RPMI7951 (cell line): ENCODE measurements around the gene GRIA3. TPM values are rescaled to one million over a fixed set of nuclear protein-coding genes. Genes with fewer than 3 reads are reported as not detected.
A peak's percentile ranks its signal among the peaks of the same experiment; 100 is the strongest.
"Not testable (repeated sequence)": the region's sequence is repeated elsewhere in the genome, so short reads cannot be mapped to it uniquely, and the experiment has no call there.

Experiments
- DNase-seq: peaks from one replicate; pipeline ENCODE4 v3.0.0-alpha.2; 2012; ENCODE audit warnings: low read depth
- total RNA-seq: library from RNA; depleted of rRNA; stranded (reverse); fragments of >200 nt; shearing (Covaris generic); gene quantifications from 2 replicates; pipeline ENCODE4 v1.2.3, GENCODE V29; 2014

Gene GRIA3
- total RNA-seq, 1 experiment from 2014 or later = 0.36 TPM

GRCh38 chrX:123455693-123456092, 271.6 kb downstream of the GRIA3 start:
- DNase-seq = no peak

- DNase-seq = no peak
Observed at GRCh38 chrX:123464709-123465108, 280.6 kb downstream of the GRIA3 start.

- no peak for DNase-seq
Observed at GRCh38 chrX:123468481-123468880, 284.4 kb downstream of the GRIA3 start.

DNA sequence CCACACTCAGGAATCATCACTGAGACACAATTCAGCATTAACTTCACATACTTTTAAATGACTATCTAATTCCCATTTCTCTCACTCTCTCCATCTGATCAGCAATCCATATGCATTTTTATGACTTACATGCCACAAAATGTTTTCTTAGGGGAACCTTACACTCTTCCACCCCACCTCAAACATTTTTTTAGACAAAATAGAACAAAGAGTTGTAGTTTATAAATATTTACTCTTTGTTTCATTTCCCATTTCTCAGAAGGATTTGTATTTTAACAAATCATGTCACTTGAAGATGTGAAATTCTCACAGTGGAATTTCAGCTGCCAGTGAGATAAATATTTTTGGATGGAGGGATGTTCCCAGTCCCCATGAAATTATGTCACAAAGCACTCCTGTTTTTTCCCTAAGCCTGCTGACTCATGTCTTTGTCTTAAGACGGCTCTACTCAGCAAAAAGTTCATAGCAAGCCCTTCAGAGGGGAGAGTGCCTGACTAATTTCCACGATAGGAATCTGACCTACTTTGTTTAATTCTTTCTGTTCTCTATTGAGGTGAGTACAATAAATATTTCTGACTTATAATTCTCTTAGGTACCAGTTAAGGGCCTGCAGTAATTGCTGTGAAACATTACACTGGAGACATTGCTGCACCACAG, 291.1 kb downstream of the GRIA3 start:
- DNase-seq = no peak

DNA sequence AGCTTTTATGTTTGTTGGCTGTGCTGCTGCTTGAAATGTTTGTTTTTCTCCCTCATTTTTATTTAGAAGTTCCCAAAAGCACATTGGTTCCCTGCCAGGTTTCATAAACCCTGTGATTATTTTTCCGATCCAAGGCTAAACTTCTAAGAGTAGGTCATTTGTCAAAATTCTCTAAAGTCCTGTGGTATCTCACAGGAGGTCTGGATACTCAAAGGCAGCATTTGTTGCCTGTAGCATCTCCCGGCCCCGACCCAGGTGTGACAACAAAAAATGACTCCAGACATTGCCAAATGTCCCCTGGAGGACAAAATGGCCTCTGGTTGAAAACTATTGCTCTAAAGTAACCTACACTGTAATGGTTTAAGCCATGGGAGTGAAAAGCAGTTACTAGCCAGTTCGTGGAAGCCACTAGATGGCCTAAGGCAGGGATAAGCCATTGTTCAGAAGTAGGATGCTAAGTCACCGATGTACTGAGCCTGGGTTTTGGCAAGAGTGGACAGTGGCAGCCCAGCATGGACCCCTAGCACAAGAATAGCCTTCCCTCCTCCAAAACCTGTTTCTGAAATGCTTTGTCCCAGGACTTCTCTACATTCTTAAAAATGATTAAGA, 292.6 kb downstream of the GRIA3 start:
- DNase-seq = no peak

DNA sequence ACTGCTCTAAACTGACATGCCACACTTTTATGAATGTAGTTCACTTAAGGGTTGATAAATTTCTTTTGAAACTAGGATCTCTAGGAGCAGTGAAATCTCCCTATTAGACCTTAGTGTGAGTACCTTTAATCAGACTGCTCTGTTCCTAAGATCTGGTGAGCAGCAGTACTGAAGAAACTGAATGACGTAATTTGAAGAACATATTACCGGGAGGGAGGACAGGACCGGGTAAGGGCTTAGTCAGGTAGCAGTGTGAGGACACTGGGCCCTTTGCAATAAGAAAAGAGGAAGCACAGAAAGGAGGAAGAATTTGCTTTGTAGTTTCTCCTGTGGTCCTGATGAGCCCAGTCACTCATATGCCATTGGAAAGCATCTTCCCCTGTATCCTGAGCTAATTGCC, 293.6 kb downstream of the GRIA3 start:
- no peak for DNase-seq

- DNase-seq = no peak
Observed at GRCh38 chrX:123481913-123482851, 298.1 kb downstream of the GRIA3 start.

- no peak for DNase-seq
Observed at GRCh38 chrX:123486297-123486696, 302.2 kb downstream of the GRIA3 start.

DNA sequence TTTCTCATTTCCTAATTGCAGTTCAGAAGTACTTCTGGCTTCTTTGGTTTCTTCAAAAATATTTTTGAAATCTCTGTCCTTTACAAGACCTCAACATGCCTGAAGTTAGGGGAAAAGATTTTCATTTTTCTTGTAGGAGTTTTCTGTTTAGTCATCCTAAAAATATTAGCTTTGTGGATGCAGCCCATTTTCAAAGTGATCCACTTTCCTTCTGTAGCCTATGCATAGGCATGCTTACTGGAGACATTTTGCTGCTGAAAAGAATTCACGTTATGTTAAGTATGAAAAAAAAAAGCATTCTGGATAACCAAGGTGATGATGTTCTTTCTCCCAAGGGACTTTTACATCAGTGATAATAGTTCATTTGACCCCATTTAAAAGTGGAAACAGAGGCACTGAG, 303.2 kb downstream of the GRIA3 start:
- DNase-seq = no peak

GRCh38 chrX:123487669-123488068, 303.6 kb downstream of the GRIA3 start:
- no peak for DNase-seq

DNA sequence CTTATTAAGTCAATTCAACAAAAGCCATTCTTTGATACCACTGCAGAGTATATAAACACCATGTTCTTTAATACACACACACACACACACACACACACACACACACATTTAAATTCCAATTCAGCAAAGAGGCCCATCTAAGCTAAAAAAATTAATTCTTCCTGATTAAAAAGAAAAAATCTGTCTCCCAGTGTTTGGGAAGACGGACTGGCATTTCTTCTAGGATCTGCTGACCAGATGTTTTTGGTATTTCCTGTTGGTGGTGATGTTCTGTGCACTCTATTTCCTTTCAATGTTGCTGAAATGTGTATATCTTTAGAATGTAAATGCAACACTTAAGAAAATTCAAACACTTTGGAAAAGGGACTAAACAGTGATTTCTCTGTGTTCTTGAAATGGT, 304.9 kb downstream of the GRIA3 start:
- no peak for DNase-seq

DNA sequence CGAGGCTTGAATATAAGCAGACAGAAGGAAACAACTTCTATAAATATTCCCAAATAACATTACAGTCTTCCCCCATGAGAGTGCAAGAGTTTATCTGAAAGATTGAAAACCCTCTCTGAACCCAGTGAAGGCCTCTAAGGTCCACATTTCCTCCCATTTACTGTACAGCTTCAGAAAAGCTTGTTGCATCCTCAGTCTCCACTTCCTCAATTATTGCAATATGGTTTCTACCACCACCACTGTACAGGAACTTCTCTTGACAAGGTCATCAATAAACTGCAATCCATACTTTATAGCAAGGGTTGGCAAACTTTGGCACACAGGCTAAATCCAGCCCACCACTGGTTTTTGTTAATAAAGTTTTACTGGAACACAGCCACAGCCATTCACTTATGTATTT, 309.8 kb downstream of the GRIA3 start:
- DNase-seq = no peak

GRCh38 chrX:123499787-123500186, 315.7 kb downstream of the GRIA3 start:
- DNase-seq = no peak

- peak; percentile 18 for DNase-seq
Observed at GRCh38 chrX:123504047-123504446, 320.0 kb downstream of the GRIA3 start.

- no peak for DNase-seq
Observed at GRCh38 chrX:123504630-123505270, 320.7 kb downstream of the GRIA3 start.

DNA sequence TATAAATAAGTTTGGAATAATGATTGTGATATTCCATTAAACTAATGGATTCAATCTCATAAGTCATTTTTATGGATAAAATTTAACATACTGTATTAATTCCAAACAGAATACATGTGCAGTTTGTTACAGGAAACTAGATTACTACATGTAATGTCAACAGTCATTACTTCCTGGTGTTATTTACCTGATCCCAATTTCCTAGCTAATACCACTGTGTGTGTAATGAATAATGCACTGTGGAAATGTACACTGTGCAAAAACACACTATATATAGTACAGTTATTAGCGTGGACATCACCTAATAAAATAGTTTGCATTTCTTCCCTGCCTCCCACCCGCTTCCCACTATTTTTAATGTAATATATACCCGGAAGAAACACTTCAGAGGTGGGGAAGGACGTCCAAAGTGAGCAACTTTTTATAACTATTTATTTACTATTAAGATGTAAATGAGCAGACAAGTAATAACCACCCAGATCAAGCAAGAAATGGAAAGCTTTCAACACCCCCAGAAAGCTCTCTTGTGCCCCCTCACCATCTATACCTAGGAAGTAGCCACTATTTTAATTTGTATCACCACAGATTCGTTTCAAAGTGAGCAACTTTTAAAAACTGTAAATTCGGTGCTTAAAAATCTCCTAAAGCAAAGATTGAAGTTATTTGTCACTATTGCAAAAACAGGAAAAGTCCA, 329.7 kb downstream of the GRIA3 start:
- no peak for DNase-seq

- not testable (repeated sequence) for DNase-seq
Observed at GRCh38 chrX:123514279-123514640, 330.2 kb downstream of the GRIA3 start.

DNA sequence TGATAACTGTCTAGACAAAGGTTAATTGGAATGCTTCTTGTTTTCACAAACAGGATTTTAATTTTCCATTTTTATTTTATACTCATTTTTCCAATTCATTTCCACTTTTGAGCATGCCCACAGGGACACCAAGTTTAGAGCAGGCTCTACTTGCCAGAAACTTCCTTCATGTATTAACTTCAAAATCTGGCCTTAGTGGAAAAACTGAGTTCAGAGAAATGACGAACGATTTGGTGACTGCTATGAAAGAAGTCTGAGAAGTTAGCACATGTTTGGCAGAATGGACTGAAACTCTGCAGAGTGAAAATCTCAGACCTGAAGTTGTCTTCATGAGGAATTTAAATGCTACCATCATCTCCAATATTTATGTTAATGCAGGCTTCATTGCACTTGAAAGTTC, 334.7 kb downstream of the GRIA3 start:
- no peak for DNase-seq

DNA sequence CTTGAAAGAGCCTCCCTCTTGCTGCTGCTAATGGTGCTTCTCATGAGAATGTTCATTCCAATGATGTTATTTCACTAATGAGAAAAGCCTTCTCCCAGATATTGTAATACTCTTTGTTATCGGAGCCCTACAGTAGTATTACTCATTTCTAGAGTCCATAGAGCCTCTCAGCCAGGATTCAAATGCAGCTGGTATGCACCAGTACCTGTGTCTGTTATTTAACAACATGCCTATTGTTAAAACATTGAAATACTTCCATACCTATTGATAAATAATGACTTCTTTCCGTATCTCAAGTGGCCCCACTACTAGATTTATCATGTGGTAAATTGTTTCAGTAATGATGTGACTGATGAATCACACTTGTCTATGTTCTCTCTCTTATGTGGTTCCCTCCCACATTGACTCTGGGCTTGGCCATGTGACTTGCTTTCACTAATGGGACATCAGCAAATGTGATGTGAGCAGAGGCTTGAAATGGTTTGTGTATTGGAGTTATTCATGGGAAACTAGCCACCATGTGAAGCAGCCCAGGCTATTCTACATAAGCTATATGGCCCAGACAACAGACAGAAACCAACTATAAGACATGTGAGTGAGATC, 341.1 kb downstream of the GRIA3 start:
- DNase-seq = peak; percentile 7

DNA sequence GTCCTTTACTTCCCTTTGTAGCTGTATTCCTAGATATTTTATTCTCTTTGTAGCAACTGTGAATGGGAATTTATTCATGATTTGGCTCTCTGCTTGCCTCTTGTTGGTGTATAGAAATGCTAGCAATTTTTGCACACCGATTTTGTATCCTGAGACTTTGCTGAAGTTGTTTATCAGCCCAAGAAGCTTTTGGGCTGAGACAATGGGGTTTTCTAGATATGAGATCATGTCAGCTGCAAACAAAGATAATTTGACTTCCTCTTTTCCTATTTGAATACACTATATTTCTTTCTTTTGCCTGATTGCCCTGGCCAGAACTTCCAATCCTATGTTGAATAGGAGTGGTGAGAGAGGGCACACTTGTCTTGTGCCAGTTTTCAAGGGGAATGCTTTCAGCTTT, 346.6 kb downstream of the GRIA3 start:
- DNase-seq = not testable (repeated sequence)
